Endothelial cell of umbilical vein (primary cell): ENCODE data around the gene BBC3. TPM values are rescaled to one million over a fixed set of nuclear protein-coding genes. Genes with fewer than 3 reads are reported as not detected.

Experiments used
- BruUV-seq: library from RNA; stranded (reverse); fragments of 400-500 nt; replicated peaks from 2 replicates; lab custom pipeline; 2021; lab: Mats Ljungman, UMichigan
- CTCF ChIA-PET: fragments of 300-600, 350-600 bp; sonication (Branson Sonifier 250); formaldehyde crosslinking; loops from one replicate; lab custom pipeline; 2021; ENCODE audit warnings: antibody characterized with exemption, inconsistent platforms; lab: Charles Lee
- POLR2A ChIA-PET: fragments of 300-600, 350-600 bp; sonication (Branson Sonifier 250); formaldehyde crosslinking; loops from one replicate; lab custom pipeline; 2021; ENCODE audit warnings: antibody characterized with exemption, inconsistent platforms; lab: Charles Lee
- DNase-seq: peaks from one replicate; pipeline ENCODE4 v3.0.0-alpha.2; 2011; ENCODE audit warnings: low read depth, low spot score
- FAIRE-seq: peaks from 2 replicates; lab custom pipeline; 2011; peaks lifted over from hg19 to GRCh38; lab: Jason Lieb, UNC
- H2AFZ ChIP-seq: 2 replicates; pipeline ENCODE4 v1.6.0; 2012; ENCODE audit warnings: low read depth, low read length, control low read depth, inconsistent platforms
- H3K27ac ChIP-seq: 2 replicates; pipeline ENCODE4 v1.5.1; 2011; ENCODE audit warnings: low read depth, mild to moderate bottlenecking, control low read depth, low read length, moderate library complexity; ENCODE audit not compliant: insufficient read depth
- H3K27me3 ChIP-seq, 2 experiments: 2 replicates each; pipeline versions ENCODE4 v1.6.0 to v1.6.1; 2011; ENCODE audit warnings: low read length in 2 of 2, mixed read lengths in 1 of 2; ENCODE audit not compliant: control insufficient read depth in 2 of 2, insufficient read depth in 2 of 2
- H3K36me3 ChIP-seq, 2 experiments: 2 replicates in 1 of 2; 3 replicates in 1 of 2; pipeline ENCODE4 v1.5.1; 2011; ENCODE audit warnings: low read length in 2 of 2, mild to moderate bottlenecking in 1 of 2, moderate library complexity in 1 of 2; ENCODE audit not compliant: control insufficient read depth in 2 of 2, insufficient read depth in 2 of 2; ENCODE audit errors: extremely low read depth in 1 of 2
- H3K4me1 ChIP-seq: 3 replicates; pipeline ENCODE4 v1.5.1; 2011; ENCODE audit warnings: mild to moderate bottlenecking, low read length; ENCODE audit not compliant: control insufficient read depth, insufficient read depth; ENCODE audit errors: extremely low read depth
- H3K4me2 ChIP-seq: 2 replicates; pipeline ENCODE4 v1.6.1; 2011; ENCODE audit warnings: low read length, control low read depth, mixed read lengths; ENCODE audit not compliant: insufficient read depth
- H3K4me3 ChIP-seq, 3 experiments: fragments of 200-600 bp in 1 of 3; sonication (generic), shearing (Covaris generic) in 1 of 3; replicated peaks in 1 of 3; 2 replicates each; pipeline ENCODE4 v1.5.1; 2011 to 2016; ENCODE audit warnings: control low read depth in 3 of 3, low read length in 3 of 3, mild to moderate bottlenecking in 2 of 3, inconsistent platforms in 1 of 3, low read depth in 1 of 3, moderate library complexity in 1 of 3; ENCODE audit not compliant: insufficient read depth in 1 of 3
- H3K79me2 ChIP-seq: 2 replicates; pipeline ENCODE4 v1.6.0; 2012; ENCODE audit warnings: low read length, inconsistent platforms; ENCODE audit not compliant: control insufficient read depth, insufficient read depth
- H3K9ac ChIP-seq: replicated peaks from 2 replicates; pipeline ENCODE3; 2011; ENCODE audit warnings: low read length, control low read depth; ENCODE audit not compliant: insufficient read depth; ENCODE audit errors: extremely low read depth
- H3K9me1 ChIP-seq: replicated peaks from 3 replicates; pipeline ENCODE4 v1.6.0; 2011; ENCODE audit warnings: mild to moderate bottlenecking, low read length; ENCODE audit not compliant: control insufficient read depth, insufficient read depth; ENCODE audit errors: extremely low read depth
- H3K9me3 ChIP-seq: replicated peaks from 2 replicates; pipeline ENCODE4 v1.5.1; 2012; ENCODE audit warnings: low read length, inconsistent platforms; ENCODE audit not compliant: control insufficient read depth, insufficient read depth
- H4K20me1 ChIP-seq: replicated peaks from 2 replicates; pipeline ENCODE3; 2011; ENCODE audit warnings: mild to moderate bottlenecking, low read length; ENCODE audit not compliant: control insufficient read depth, insufficient read depth; ENCODE audit errors: extremely low read depth
- EZH2 ChIP-seq: IDR thresholded peaks from 2 replicates; pipeline ENCODE4 v1.6.1; 2012; ENCODE audit warnings: borderline replicate concordance, low read depth, mild to moderate bottlenecking, moderate library complexity, low read length, inconsistent platforms; ENCODE audit not compliant: severe bottlenecking
- FOS ChIP-seq: IDR thresholded peaks from 2 replicates; pipeline ENCODE4 v1.6.1; 2011; ENCODE audit warnings: mild to moderate bottlenecking, low read length, moderate library complexity, borderline replicate concordance; ENCODE audit not compliant: insufficient read depth
- GATA2 ChIP-seq: IDR thresholded peaks from 2 replicates; pipeline ENCODE4 v1.7.0; 2011; ENCODE audit warnings: low read depth, mild to moderate bottlenecking, moderate library complexity, mixed read lengths, low read length; ENCODE audit not compliant: insufficient read length, insufficient read depth
- JUN ChIP-seq: IDR thresholded peaks from 2 replicates; pipeline ENCODE4 v1.6.1; 2011; ENCODE audit warnings: borderline replicate concordance, low read depth; ENCODE audit not compliant: insufficient read length, insufficient read depth
- MYC ChIP-seq: IDR thresholded peaks from one replicate; pipeline ENCODE4 v1.6.1; 2011; ENCODE audit warnings: mild to moderate bottlenecking, low read depth, low read length
- POLR2A ChIP-seq: IDR thresholded peaks from 2 replicates; pipeline ENCODE4 v1.6.1; 2012; ENCODE audit warnings: low read depth, mild to moderate bottlenecking, control low read depth, low read length
- dilution Hi-C: fragments of 300-500 bp; cut with MboI; formaldehyde crosslinking; loops from one replicate; pipeline ENCODE4 v1.15.0; 2019; ENCODE audit warnings: low sequenced_read_pairs; ENCODE audit not compliant: extremely low pct_ligation_motif_present
- intact Hi-C: fragments of 100-400 bp; cut with micrococcal nuclease; formaldehyde crosslinking; loops from one replicate; pipeline ENCODE4 v1.10.0; 2022
- polyA plus RNA-seq, 4 experiments: library from polyadenylated mRNA; depleted of rRNA in 3 of 4; stranded (reverse) in 3 of 4; unstranded in 1 of 4; fragments of >200 nt; gene quantifications; 2 replicates each; pipeline versions ENCODE4 v1.2.1 to v1.2.3, GENCODE V29; 2011 to 2012; ENCODE audit warnings: missing spikeins in 1 of 4
- total RNA-seq: library from RNA; stranded (reverse); gene quantifications from 2 replicates; pipeline ENCODE4 v1.2.3, GENCODE V29; 2021
- TF ChIP-seq, protein P1 (sequence below): IDR thresholded peaks from 2 replicates; pipeline ENCODE4 v1.6.1; 2011; ENCODE audit not compliant: insufficient read depth, insufficient read length
- TF ChIP-seq, protein P2 (sequence below), 2 donors: IDR thresholded peaks; 1 replicate in 1 of 2; 2 replicates in 1 of 2; pipeline ENCODE4 v1.5.1; 2011; ENCODE audit warnings: low read length in 2 of 2, mild to moderate bottlenecking in 2 of 2, moderate library complexity in 2 of 2, control low read depth in 1 of 2, inconsistent platforms in 1 of 2, low read depth in 1 of 2; ENCODE audit not compliant: insufficient read depth in 1 of 2; ENCODE audit errors: extremely low read depth in 1 of 2

BBC3 gene
- total and polyA plus RNA-seq, 2 donors (not counting 3 experiments of a cell fraction or from before 2014, with no cell fraction given): 11.3 to 35.7 TPM

DNA sequence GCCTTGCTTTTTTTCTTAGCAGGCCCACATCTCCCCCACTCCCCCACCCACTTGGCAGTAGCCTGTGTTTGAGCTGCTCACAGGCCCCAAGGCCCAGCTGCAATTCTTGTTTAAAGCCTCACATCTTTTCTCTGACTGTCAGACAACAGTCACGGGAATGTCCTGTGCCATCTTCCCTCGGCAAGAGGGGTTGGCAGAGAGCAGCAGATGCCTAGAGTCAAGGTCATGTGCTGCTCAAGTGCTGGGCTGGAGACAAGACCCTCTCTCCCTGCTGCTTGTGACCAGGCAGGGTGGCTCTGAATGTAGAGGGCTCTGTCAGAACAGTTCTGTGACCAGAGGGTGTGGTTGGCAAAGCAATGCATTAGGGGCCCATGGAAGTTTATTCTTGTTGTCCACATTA lies 47.4 kb downstream of the BBC3 start:
- dilution Hi-C loops (no loop called here), intact Hi-C loops (no loop called here)
- DNase-seq (no peak), FAIRE-seq (no peak)
- BruUV-seq: no TSS peak
- H4K20me1 ChIP-seq: no peaks in the 10 kb centered on the region
- H3K9ac ChIP-seq: no peak overlapping the region
- no peak overlapping the region for H2AFZ ChIP-seq
- H3K36me3 ChIP-seq: peaks cover 2 to 4% of the 10 kb centered on the region in 2 experiments
- TF ChIP-seq GATA2 (no peak), MYC (no peak), EZH2 (no peak), FOS (no peak), JUN (no peak), POLR2A (no peak)
- TF ChIP-seq, protein P1, sequence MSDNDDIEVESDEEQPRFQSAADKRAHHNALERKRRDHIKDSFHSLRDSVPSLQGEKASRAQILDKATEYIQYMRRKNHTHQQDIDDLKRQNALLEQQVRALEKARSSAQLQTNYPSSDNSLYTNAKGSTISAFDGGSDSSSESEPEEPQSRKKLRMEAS: no peak
- TF ChIP-seq, protein P2, sequence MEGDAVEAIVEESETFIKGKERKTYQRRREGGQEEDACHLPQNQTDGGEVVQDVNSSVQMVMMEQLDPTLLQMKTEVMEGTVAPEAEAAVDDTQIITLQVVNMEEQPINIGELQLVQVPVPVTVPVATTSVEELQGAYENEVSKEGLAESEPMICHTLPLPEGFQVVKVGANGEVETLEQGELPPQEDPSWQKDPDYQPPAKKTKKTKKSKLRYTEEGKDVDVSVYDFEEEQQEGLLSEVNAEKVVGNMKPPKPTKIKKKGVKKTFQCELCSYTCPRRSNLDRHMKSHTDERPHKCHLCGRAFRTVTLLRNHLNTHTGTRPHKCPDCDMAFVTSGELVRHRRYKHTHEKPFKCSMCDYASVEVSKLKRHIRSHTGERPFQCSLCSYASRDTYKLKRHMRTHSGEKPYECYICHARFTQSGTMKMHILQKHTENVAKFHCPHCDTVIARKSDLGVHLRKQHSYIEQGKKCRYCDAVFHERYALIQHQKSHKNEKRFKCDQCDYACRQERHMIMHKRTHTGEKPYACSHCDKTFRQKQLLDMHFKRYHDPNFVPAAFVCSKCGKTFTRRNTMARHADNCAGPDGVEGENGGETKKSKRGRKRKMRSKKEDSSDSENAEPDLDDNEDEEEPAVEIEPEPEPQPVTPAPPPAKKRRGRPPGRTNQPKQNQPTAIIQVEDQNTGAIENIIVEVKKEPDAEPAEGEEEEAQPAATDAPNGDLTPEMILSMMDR (IDR thresholded peaks at IDR 0.05; ENCODE audit: extremely low read depth in 1 of 2, insufficient read depth in 1 of 2, low read depth in 1 of 2, low read length in 2 of 2): no peak
- no peak overlapping the region for H3K4me3 ChIP-seq
- no peaks in the 10 kb centered on the region for H3K27me3 ChIP-seq
- H3K9me1 ChIP-seq: no peaks in the 10 kb centered on the region
- H3K4me2 ChIP-seq: no peak overlapping the region
- POLR2A ChIA-PET: no interaction called here
- peaks cover 41% of the 10 kb centered on the region for H3K79me2 ChIP-seq
- peaks cover 12% of the 10 kb centered on the region for H3K4me1 ChIP-seq
- no peak overlapping the region for H3K27ac ChIP-seq
- CTCF ChIA-PET: interaction anchor here (1.0 to 2.6 kb wide), 2 partner anchors 27 to 60 kb away, joined by 4 to 8 read pairs; no protein-coding TSS in a partner anchor
- H3K9me3 ChIP-seq: no peaks in the 10 kb centered on the region
